Raji (cell line): Measurements from ENCODE around the gene ATG2A.
A peak's percentile ranks its signal among the peaks of the same experiment; 100 is the strongest.

Experiments used
- POLR2A ChIP-seq: IDR thresholded peaks from 2 replicates; pipeline ENCODE4 v1.6.1; 2011; ENCODE audit warnings: low read depth, low read length, control low read depth; ENCODE audit not compliant: insufficient read depth

The ATG2A gene

DNA sequence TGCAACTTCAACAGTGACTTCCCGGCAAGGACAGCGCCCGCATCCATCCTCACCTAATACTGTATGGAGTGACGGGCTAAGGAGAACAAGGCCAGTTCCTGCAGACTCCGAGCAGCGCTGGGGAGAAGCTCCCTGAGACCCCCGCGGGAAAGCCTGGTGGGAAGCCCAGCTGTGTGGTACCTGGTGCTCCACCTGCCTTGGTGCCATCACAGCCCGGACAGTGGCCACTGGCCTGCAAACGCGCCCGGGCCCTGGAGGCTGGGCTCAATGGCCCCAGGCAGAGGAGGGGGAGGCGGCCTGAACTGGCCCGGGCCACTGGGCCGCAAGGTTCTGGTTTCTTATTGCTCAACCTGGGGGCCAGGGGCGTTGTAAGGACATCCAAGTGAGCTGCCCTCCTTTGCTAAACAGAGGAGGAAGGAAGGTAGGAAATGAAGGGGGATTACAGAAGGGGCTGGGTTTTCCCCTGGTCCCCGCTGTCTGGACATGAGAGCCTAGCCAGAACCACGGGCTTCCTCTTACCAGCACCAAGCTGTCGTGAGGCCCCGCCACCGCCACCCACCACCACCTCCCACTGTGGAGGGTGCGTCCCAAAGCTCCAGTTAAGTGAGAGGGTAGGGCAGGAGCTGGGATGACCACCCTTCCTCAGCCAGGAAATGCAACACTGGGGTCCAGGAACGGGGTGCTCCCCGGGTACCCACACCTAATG lies 64.1 kb downstream of the ATG2A start:
- no peak for TF ChIP-seq POLR2A

DNA sequence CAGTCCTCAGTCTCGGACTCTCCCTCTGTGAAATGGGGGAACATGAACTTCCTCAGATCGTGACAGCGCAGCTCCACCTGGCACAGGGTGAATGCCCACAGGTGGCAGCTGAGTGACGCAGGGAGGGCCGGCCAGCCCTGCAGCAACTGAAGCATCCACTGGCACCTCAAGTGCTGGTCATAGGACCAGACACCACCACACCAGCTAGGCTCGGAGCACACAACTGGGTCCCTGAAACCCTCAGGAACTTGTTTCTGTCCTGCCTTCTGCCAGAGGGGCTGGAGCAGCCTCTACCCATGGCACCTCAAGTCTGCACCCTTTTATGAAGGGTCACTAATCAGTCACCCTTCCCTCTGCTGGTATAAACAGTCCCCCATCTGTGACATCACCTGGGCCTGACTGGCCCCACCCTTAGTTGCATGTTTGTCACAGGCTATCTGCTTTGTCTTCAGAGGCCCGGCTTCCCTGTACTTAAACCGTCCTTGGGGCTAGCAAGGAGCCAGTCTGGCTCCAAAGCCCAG lies 65.1 kb downstream of the ATG2A start:
- peak; percentile 49; the same call in 1 of the 2 replicates for TF ChIP-seq POLR2A

DNA sequence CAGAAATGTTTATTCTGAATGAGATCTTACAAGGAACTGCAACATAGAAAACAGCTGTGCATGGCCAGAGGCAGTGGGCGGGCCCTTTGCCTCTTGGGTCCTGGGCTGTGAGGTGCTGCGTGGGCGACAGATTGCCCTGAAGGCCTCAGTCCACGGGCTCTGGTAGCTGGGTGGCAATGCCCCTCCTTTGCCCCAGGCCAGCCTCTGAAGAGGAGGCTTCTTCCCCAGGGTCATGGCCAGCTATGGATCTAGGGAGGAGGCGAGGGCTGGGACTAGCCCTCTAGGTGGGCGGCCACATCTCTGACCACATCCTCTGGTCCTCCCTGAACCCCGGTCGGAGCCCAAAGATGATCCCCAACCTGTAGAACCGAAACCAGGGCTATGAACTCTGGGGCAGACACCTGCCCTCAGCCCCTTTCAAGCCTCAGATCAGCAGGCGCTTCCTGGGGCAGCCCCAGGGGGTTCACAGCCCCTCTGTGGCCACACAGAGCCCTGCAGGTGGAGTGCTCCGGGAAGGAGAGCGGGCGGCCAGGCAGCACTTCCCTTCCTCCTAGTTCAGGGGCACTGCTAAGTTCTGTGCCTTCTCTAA lies 65.9 kb downstream of the ATG2A start:
- no peak; the same call in 1 of the 2 replicates for TF ChIP-seq POLR2A

DNA sequence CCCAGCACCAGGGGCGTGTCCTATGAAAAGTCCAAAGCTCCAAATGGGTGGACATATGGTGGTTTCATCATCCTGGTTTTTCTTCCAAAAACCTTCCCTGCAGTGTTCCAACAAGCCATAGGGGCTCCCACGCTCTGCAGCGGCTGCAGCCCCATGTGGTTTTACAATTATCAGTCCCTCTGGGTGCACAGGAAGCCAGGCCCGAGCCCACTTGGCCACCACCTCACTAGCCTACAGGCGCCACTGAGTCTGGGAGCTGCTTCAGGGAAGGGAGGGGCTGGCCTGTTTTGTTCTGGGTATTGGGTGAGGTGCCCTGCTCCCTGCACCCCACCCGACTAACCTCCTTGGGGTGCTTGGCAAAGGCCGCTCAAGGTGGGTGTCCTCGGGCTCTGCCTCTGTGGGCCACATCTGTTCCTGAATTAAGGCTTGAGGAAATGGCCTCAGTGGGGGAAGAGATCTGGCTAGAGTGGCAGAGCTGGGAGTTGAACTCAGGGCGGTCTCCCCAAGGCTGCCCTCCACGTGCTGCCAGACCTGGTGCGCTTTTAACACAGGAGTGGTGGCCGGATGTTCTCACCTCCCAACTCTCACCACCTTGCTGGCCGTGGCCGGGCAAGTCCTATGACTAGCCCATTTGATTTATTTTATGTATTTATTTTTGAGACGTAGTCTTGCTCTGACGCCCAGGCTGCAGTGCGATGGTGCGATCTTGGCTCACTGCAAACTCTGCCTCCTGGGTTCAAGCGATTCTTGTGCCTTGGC lies 67.2 kb downstream of the ATG2A start:
- no peak for TF ChIP-seq POLR2A

DNA sequence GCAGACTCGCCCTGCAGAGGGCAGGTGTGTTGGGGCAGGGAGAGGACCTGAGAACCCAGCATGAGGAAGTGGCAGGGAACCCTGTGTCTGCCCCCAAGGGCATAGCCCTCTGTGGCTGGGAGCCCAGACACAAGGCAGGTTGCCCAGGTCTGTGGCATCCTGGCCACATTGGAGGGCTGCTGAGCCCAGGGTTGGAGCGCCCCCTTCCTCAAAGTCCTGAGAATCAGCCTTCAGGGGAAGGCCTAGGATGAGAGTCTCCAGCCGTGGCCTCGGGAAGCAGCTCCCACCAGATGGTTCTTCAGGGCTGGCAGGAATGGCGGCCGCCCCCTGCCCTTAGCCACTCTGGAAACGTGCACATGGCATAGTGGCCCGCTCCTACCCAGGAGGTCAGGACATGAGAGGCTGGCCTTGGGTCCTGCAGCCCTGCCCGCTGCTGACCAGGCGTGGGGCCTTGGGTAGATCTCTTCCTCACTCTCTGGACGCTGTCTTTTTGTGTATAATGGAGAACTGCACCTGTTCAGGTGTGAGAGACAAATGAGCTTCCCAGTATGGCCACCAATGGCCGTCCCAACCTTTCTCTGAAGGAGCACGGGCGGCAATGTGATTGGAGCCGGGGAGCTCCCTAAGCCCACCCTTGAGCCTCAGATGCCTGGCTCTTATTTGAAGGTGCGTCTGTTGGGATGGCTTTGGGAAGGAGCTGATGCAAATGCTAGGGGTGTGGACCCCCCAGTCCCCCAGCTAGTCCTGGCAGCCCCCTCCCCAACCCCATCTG lies 68.0 kb downstream of the ATG2A start:
- TF ChIP-seq POLR2A = peak; percentile 49; the same call in 1 of the 2 replicates

DNA sequence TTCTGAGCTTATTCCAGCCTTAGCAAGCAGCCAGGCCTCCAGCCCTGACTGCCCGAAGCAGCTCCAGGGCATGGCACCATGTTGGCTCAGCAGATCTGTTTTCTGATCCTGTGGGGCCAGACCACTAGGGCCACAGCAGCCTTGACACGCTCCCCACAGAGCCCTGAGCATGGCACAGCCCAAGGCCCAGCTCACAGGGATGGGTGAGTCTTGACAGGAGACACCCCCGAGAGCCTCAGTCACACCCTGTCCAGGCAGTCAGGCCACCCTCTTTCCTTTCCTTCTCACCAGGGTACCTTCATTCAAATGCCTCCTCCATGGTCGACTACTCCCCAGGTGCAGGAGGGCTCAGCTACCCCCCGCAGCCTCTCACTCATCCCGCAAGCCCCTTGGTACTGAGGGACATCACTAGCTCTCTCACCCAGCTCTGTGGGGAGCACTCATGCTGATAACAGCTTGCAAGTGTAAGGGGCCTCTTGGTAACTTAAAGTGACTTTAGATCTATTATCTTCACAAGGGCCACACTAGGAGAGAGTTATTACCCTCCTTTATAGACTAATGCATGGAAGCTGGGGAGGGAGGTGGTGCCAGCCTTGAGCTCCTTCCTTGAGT lies 68.7 kb downstream of the ATG2A start:
- peak; percentile 37 for TF ChIP-seq POLR2A

DNA sequence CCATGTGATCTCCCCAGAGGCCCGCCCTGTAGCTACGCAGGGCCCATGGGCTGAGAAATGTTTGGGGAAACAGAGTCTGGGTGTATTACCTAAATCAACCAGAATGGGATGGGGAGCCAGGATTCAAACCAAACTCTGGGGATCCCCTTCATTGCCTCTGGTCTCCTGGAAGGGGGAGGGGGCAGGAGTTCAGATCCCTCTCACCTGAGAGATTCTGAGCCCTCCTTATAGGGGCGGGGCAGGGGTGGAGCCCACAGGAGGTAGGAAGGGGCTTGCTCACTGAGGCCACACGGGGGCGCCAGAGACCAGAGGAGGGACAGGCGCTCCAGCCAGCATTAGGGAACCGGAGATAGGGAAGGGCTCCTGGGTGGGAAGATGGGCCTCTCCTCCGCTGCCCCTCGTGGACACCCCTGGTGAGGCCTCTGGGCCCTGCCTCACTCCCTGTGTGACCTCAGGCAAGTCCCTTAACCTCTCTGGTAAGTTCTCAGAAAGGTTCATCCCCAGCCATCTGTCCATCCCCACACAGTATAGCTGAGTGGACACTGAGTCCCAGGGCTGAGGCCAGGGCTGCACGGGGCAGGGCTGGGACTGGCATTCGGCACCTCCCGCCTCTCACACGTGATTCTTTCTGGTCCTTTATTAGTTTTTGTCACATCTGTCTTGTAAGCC lies 69.9 kb downstream of the ATG2A start:
- 0 out of 2 replicates have a peak, but pooled peaks have one; percentile 33 for TF ChIP-seq POLR2A

DNA sequence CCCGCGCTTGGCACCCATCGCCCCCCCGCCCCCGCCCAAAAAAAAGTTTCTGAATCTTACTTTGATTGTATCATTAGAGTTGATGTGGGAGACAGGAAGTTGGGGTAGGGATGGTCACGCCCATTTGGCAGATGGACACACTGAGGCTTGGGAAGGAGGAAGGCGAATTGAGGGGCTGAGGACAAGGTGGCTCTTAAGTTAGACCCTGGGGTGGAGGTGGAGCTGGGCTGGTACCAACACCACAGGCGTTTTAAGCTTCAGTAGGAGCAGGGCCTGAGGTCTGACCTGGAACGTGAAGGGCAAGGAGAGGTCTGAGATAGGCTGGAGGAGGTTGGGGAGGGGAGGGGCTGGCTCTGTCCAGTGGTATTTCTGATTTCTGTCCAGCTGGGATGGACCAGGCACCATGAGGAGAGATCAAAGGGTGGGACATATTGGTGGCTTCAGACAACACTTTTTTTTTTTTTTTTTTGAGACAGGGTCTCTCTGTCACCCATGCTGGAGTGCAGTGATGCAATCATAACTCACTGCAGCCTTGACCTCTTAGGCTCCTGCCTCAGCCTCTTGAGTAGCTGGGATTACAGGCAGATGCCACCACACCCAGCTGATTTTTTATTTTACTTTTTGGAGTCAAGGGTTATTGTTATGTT lies 71.8 kb downstream of the ATG2A start:
- TF ChIP-seq POLR2A = no peak
